GM20000 (cell line): ENCODE results near the gene TAMALIN.
"Not testable (repeated sequence)": the region's sequence is repeated elsewhere in the genome, so short reads cannot be mapped to it uniquely, and the experiment has no call there.

ENCODE experiments used
- DNase-seq: peaks from one replicate; pipeline ENCODE4 v3.0.0; 2012; ENCODE audit warnings: low spot score
- CTCF ChIP-seq: IDR thresholded peaks from 2 replicates; pipeline ENCODE4 v1.5.1; 2012; ENCODE audit warnings: mild to moderate bottlenecking, control low read depth; ENCODE audit errors: extremely low read depth, missing control alignments

The TAMALIN gene

DNA sequence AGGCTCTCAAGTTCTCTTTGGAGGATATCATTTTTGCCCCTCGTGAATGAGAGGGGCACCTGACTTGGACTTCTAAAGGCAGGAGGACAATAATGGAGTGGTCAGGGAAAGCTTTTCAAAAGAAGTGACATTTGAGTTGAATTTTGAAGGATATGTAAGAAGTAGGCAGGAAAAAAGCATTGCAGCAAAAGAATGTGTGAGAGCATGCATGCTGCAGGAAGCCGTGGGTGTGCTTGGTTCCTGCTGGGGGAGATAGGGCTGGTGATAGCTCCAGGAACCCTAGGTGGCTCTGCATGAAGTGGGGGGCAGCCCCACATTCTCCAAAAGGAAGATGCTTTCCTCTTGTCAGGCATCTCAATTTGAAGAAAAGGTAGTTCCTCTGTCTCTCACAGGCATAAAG lies 32.1 kb upstream of the TAMALIN start:
- no peak for TF ChIP-seq CTCF
- no peak for DNase-seq

GRCh38 chr12:51975196-51975595 lies 31.6 kb upstream of the TAMALIN start:
- TF ChIP-seq CTCF: no peak
- DNase-seq: no peak

DNA sequence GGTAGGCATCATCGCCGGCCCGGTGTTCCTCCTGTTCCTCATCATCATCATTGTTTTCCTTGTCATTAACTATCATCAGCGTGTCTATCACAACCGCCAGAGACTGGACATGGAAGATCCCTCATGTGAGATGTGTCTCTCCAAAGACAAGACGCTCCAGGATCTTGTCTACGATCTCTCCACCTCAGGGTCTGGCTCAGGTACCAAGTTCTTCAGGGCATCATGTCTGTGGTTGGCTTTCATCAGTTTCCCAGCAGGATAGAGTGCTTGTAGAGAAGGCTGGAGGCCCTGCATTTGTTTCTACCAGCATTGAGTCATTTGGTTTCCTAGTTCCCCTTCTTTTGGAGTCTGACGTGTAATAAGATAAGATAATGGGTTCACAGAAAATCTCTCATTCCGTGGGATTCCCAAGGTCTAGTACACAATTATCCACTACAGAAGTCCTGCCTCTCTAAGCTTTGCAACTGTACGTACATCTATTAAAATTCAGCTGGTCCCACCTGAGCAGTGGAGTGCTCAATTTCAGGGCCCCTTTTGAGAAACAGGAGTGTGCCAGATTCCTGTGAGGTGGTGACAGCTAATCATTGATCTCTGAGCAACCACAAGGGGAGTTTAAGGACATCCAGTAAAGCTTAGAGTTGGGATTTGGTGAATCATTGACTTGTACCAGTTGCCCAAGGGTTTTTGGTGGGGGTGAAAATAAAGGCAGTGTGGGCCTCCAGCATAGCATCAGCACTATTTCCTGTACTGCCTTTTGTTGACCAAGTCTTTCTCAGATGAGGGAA lies 30.2 kb upstream of the TAMALIN start:
- no peak for TF ChIP-seq CTCF
- DNase-seq: no peak

DNA sequence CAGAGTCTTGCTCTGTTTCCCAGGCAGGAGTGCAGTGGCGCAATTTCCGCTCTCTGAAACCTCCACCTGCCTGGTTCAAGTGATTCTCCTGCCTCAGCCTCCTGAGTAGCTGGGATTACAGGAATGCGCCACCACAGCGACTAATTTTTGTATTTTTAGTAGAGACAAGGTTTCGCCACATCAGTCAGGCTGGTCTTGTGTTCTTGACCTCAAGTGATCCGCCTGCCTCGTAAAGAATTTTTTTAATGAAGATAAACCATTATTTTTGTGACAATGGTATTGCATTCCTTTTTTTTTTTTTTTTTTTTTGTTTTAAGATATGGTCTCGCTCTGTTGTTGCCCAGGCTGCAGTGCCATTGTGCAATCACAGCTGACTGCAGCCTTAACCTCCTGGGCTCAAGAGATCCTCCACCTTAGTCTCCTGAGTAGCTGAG lies 29.4 kb upstream of the TAMALIN start:
- no peak for DNase-seq
- TF ChIP-seq CTCF: no peak

DNA sequence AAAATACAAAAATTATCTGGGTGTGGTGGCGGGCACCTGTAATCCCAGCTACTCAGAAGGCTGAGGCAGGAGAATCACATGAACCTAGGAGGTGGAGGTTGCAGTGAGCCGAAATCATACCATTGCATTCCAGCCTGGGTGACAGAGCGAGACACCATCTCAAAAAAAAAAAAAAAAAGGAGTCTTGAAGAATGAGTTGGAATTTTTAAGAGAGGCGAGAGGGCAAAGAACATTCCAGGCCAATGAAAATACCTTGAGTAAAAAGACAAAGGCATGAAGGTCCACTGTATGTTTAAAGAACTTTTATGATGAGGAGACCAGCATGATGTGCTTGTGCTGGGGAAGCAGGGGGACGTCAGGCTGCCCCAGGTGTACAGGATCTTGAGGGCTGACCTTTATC lies 27.4 kb upstream of the TAMALIN start:
- not testable (repeated sequence) for DNase-seq

DNA sequence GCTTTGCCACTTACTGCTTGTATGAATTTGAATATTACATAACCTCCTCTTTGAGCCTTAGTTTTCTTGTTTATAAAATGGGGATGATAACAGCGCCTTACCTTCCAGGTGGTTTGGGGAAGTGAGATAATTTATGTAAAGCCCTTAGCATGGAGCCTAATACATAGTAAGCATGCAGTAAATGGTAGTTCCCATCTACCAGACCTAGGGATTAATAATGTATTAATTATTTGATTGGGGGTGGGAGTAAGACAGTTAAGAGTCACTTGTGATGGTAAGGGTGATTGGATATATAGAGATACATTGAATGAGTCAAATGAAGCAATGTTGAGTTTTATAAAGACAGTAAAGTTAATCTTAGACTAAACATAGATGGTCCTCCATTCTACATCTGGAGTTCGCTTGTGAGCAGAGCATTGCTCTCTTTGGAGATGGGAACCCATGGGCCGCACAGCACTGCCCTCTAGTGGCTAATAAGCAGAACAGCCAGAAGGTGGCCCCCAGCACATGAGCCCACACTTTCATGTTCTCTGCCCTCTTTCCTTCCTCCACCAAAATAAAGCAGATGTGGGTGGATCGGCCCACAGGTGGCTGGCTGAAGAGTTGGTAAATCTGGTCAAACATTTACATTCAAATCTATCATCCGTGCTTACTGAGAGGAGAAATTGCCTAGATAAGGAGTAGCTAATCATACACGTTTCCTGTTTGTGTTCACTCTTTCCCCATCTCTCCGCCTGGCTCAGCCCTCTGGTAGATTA lies 26.5 kb upstream of the TAMALIN start:
- DNase-seq: peak; percentile 81
- TF ChIP-seq CTCF: peak; percentile 98

GRCh38 chr12:51980809-51981127 lies 26.0 kb upstream of the TAMALIN start:
- TF ChIP-seq CTCF: no peak
- DNase-seq: no peak
